ENCODE data around the gene ATXN10.

The ATXN10 gene

DNA sequence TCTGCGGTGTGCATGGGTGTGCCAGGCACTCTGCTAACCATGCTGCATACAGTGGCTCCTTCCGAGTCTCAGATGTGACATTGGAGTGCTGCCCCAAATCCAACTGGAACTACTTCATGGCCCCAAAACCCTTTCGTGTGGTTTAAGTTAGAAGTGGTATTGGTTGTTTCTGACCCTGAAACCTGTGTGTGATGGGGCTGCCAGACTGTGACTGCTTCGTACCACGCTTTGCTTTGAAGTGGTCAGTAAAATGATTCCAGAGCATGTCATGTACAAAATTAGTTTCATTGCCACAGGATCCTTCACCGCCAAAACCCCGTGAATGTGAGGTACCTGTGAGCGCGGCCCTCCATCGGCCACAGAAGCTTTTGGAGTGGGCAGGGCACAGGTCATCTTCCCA, 163.2 kb downstream of the ATXN10 start:
- Histone ChIP-seq H3K9me3 (ENCODE audit: control insufficient read depth in 5 of 5, low read length in 5 of 5) (no peaks in the 10 kb centered on the region), H3K27ac (ENCODE audit: low read depth, low read length) (no peak overlapping the region), H3K36me3 (ENCODE audit: control insufficient read depth in 5 of 5, insufficient read depth in 5 of 5, low read length in 5 of 5) (peaks cover 0 to 24% (median 15%) of the 10 kb centered on the region in 5 donors), H3K27me3 (ENCODE audit: control insufficient read depth in 5 of 5, insufficient read depth in 4 of 5, low read length in 5 of 5) (no peaks in the 10 kb centered on the region), H3K4me1 (ENCODE audit: control insufficient read depth in 5 of 5, insufficient read depth in 5 of 5, low read length in 5 of 5) (peaks cover 0 to 7% (median 0%) of the 10 kb centered on the region in 5 donors), H3K4me3 (ENCODE audit: low read depth in 1 of 5, low read length in 5 of 5) (no peak overlapping the region), H3K9ac (ENCODE audit: low read length in 5 of 5) (no peak overlapping the region)

DNA sequence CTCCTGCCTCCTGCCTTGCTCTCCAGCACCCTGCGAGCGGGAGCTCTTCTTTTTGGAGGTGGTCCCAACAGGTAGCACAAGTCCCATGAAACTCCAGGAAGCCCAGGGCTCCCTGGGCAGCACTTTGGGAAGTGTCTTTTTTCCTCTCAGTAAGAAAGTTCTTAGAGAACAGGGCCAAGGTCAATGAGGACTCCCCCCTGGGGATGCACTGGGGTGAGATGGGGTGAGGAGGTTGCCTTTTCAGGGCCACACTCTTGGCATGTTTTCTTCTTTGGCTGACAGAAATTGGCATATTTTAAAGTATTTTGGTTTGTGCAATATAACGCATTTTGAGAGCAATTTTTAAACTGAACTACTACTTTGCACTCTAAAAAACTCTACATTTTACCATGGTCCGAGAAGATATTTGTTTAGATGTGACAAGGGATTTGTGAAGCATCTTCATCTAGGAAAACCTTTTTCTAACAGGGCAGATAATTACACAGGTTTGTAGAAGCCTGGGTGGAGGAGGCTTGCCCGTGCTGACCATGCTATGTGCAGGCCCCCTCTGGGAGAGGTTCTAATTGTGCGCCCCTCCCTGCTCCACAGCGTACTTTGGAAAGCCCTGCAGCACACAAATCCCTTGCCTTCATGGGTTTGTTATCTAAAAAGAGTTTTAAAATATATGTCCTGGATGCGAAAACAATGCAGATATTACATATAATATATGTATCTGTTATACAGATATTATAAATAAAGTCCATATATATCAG, 165.0 kb downstream of the ATXN10 start:
- Histone ChIP-seq H3K9ac (ENCODE audit: low read length in 5 of 5) (no peak overlapping the region), H3K9me3 (ENCODE audit: control insufficient read depth in 5 of 5, low read length in 5 of 5) (no peaks in the 10 kb centered on the region), H3K4me1 (ENCODE audit: control insufficient read depth in 5 of 5, insufficient read depth in 5 of 5, low read length in 5 of 5) (peaks cover 0 to 7% (median 0%) of the 10 kb centered on the region in 5 donors), H3K27ac (ENCODE audit: low read depth, low read length) (no peak overlapping the region), H3K36me3 (ENCODE audit: control insufficient read depth in 5 of 5, insufficient read depth in 5 of 5, low read length in 5 of 5) (peaks cover 0 to 34% (median 17%) of the 10 kb centered on the region in 5 donors), H3K4me3 (ENCODE audit: low read depth in 1 of 5, low read length in 5 of 5) (no peak overlapping the region), H3K27me3 (ENCODE audit: control insufficient read depth in 5 of 5, insufficient read depth in 4 of 5, low read length in 5 of 5) (no peaks in the 10 kb centered on the region)

DNA sequence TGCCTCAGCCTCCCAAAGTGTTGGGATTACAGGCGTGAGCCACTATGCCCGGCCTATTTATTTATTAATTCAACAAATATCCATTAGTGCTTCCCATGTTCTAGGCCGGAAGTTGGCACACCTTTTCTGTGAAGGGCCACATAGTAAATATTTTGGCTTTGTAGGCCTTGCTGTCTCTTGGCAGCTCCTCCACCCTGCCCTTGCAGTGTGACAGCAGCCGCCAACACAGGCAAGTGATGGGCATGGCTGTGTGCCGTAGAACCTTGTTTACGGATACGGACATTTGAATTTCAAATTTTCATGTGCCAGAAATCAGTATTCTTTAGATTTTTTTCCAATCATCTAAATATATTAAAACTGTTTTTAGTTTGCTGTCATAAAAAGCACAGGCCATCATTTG, 165.9 kb downstream of the ATXN10 start:
- no peak overlapping the region for H3K27ac ChIP-seq (ENCODE audit: low read depth, low read length)
- peaks cover 0 to 34% (median 17%) of the 10 kb centered on the region in 5 donors for H3K36me3 ChIP-seq (ENCODE audit: control insufficient read depth in 5 of 5, insufficient read depth in 5 of 5, low read length in 5 of 5)
- no peaks in the 10 kb centered on the region for H3K27me3 ChIP-seq (ENCODE audit: control insufficient read depth in 5 of 5, insufficient read depth in 4 of 5, low read length in 5 of 5)
- H3K9ac ChIP-seq (ENCODE audit: low read length in 5 of 5), result no peak overlapping the region
- H3K9me3 ChIP-seq (ENCODE audit: control insufficient read depth in 5 of 5, low read length in 5 of 5), result no peaks in the 10 kb centered on the region
- H3K4me1 ChIP-seq (ENCODE audit: control insufficient read depth in 5 of 5, insufficient read depth in 5 of 5, low read length in 5 of 5), result peaks cover 0 to 7% (median 0%) of the 10 kb centered on the region in 5 donors
- H3K4me3 ChIP-seq (ENCODE audit: low read depth in 1 of 5, low read length in 5 of 5), result no peak overlapping the region

DNA sequence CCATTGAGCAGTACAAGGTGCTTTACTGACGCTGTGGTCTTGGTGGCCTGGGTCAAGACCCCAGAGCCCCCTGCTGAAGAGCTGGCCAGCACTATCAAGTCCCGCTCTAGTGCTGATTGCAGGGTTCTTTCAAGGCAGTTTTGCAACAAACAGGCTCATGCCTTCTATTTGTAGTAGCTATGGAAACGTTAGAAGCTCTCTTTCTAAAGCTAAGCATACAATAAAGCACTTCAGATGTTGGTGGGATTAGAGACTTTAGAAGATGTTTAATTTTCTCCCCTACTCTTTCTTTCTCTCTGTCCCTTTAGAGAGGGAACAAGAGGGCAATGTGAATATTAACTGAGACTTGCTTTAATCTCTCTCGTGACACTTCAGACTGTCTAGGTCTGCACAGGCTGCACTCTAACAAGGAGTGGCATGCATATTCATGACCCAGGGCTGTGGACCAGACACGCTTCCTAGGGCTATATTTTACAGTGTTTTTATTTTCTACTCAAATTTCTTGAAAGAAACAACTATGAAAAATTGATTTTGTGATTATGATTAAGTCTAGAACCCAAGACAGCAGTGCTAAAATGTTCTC, 166.8 kb downstream of the ATXN10 start:
- Histone ChIP-seq H3K4me3 (ENCODE audit: low read depth in 1 of 5, low read length in 5 of 5) (no peak overlapping the region), H3K4me1 (ENCODE audit: control insufficient read depth in 5 of 5, insufficient read depth in 5 of 5, low read length in 5 of 5) (peaks cover 0 to 7% (median 0%) of the 10 kb centered on the region in 5 donors), H3K27ac (ENCODE audit: low read depth, low read length) (no peak overlapping the region), H3K9me3 (ENCODE audit: control insufficient read depth in 5 of 5, low read length in 5 of 5) (no peaks in the 10 kb centered on the region), H3K27me3 (ENCODE audit: control insufficient read depth in 5 of 5, insufficient read depth in 4 of 5, low read length in 5 of 5) (no peaks in the 10 kb centered on the region), H3K36me3 (ENCODE audit: control insufficient read depth in 5 of 5, insufficient read depth in 5 of 5, low read length in 5 of 5) (peaks cover 0 to 33% (median 20%) of the 10 kb centered on the region in 5 donors), H3K9ac (ENCODE audit: low read length in 5 of 5) (no peak overlapping the region)

DNA sequence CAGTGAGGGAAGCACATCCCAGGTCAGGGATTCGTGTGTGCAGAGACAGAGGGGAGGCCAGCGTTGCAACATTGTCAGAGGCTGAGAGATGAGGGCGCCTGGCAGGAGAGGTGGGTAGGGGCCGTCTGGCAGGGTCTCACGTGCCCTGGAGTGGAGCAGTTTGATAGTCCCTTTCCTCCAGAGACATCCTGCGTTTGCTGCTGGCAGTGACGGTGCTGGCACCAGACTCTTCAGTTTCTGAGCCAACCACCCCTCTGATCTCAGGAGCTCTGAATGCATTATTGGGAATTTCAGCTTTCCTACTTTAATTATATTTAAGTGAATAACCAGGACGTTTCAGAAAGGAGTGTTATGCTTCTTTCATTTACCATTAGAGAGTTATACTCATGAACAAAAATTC, 168.8 kb downstream of the ATXN10 start:
- no peak overlapping the region for H3K9ac ChIP-seq (ENCODE audit: low read length in 5 of 5)
- H3K36me3 ChIP-seq (ENCODE audit: control insufficient read depth in 5 of 5, insufficient read depth in 5 of 5, low read length in 5 of 5), result peaks cover 11 to 29% (median 19%) of the 10 kb centered on the region in 5 donors

DNA sequence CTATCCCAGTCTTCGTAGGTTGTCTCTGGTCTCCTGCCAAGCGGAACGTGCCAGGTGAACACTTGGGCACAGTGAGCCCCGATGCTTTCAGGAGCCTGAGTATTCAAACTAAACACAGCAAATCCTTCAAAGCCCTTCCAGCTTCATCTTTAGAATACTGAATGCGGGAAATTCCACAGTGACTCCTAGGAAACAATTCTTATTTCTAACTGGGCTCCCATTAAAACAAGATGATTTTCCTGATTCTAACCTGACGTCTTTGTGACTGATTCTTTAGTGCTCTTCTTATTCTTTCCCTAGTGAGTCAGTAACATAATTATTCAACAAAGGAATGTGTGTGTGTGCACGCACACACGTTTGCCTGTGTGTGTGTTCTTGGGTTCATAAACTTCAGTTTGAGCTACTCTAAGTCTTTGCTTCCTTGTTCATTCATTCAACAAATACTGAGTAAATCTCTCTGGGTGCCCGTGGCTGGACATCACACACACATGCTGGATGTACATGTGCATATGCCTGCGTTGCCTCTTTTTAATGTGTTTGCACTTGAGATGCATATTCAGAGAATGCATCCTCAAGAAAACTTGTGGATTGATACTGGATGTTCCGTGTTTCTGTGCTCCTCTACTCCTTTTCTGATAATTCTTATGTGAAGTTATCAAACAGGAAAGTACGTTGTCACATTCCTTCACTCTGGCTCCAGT, 170.8 kb downstream of the ATXN10 start:
- H3K27ac ChIP-seq (ENCODE audit: low read depth, low read length), result no peak overlapping the region
- no peak overlapping the region for H3K4me3 ChIP-seq (ENCODE audit: low read depth in 1 of 5, low read length in 5 of 5)
- no peaks in the 10 kb centered on the region for H3K4me1 ChIP-seq (ENCODE audit: control insufficient read depth in 5 of 5, insufficient read depth in 5 of 5, low read length in 5 of 5)
- H3K9ac ChIP-seq (ENCODE audit: low read length in 5 of 5), result no peak overlapping the region
- H3K36me3 ChIP-seq (ENCODE audit: control insufficient read depth in 5 of 5, insufficient read depth in 5 of 5, low read length in 5 of 5), result peaks cover 14 to 29% (median 19%) of the 10 kb centered on the region in 5 donors
- H3K27me3 ChIP-seq (ENCODE audit: control insufficient read depth in 5 of 5, insufficient read depth in 4 of 5, low read length in 5 of 5), result no peaks in the 10 kb centered on the region
- no peaks in the 10 kb centered on the region for H3K9me3 ChIP-seq (ENCODE audit: control insufficient read depth in 5 of 5, low read length in 5 of 5)

More for the DNA sequence above, 168.8 kb downstream of the ATXN10 start:
- Histone ChIP-seq H3K4me3 (ENCODE audit: low read depth in 1 of 5, low read length in 5 of 5) (no peak overlapping the region), H3K9me3 (ENCODE audit: control insufficient read depth in 5 of 5, low read length in 5 of 5) (no peaks in the 10 kb centered on the region), H3K27ac (ENCODE audit: low read depth, low read length) (no peak overlapping the region), H3K27me3 (ENCODE audit: control insufficient read depth in 5 of 5, insufficient read depth in 4 of 5, low read length in 5 of 5) (no peaks in the 10 kb centered on the region), H3K4me1 (ENCODE audit: control insufficient read depth in 5 of 5, insufficient read depth in 5 of 5, low read length in 5 of 5) (peaks cover 0 to 7% (median 0%) of the 10 kb centered on the region in 5 donors)

DNA sequence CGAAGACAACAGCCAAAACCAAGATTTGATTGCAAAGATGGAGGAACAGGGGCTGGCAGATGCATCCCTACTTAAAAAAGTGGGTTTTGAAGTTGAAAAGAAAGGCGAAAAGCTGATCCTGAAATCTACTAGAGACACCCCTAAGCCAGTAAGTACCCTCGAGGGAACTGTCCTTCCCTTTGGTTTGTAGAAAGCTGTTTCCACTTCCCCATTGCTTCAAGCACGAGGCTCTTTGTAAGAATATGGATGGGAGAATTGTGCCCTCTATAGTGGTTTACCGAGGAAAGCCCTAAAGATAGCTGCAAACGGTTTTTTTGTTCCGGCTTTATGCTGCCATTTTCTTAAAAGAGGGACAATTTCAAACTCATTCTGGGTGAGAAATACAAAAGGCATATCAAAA, 171.4 kb downstream of the ATXN10 start:
- Histone ChIP-seq H3K27me3 (ENCODE audit: control insufficient read depth in 5 of 5, insufficient read depth in 4 of 5, low read length in 5 of 5) (no peaks in the 10 kb centered on the region), H3K4me3 (ENCODE audit: low read depth in 1 of 5, low read length in 5 of 5) (no peak overlapping the region), H3K9ac (ENCODE audit: low read length in 5 of 5) (no peak overlapping the region), H3K27ac (ENCODE audit: low read depth, low read length) (no peak overlapping the region), H3K9me3 (ENCODE audit: control insufficient read depth in 5 of 5, low read length in 5 of 5) (no peaks in the 10 kb centered on the region), H3K36me3 (ENCODE audit: control insufficient read depth in 5 of 5, insufficient read depth in 5 of 5, low read length in 5 of 5) (peaks cover 14 to 31% (median 19%) of the 10 kb centered on the region in 5 donors), H3K4me1 (ENCODE audit: control insufficient read depth in 5 of 5, insufficient read depth in 5 of 5, low read length in 5 of 5) (no peaks in the 10 kb centered on the region)

DNA sequence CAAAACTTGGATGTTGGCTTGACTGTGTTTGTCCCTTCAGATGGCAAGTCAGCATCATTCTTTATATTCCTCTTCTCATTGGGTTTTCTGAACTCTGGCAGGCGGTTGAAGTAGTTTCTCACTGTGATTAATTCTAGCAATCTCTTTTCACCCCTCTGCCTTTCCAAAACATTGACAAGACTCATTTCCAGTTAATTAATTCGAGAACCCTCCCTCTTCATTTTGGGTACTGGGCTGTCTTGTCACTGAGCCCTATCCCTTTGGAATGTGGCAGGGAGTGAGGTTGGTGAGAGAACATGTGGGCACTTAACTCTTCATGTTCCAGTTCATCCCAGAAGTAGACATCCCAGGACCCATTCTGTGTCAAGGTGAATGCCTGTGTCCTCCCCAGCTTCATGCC, 172.4 kb downstream of the ATXN10 start:
- no peak overlapping the region for H3K27ac ChIP-seq (ENCODE audit: low read depth, low read length)
- H3K9me3 ChIP-seq (ENCODE audit: control insufficient read depth in 5 of 5, low read length in 5 of 5), result no peaks in the 10 kb centered on the region
- no peak overlapping the region for H3K4me3 ChIP-seq (ENCODE audit: low read depth in 1 of 5, low read length in 5 of 5)
- H3K4me1 ChIP-seq (ENCODE audit: control insufficient read depth in 5 of 5, insufficient read depth in 5 of 5, low read length in 5 of 5), result no peaks in the 10 kb centered on the region
- no peaks in the 10 kb centered on the region for H3K27me3 ChIP-seq (ENCODE audit: control insufficient read depth in 5 of 5, insufficient read depth in 4 of 5, low read length in 5 of 5)
- no peak overlapping the region for H3K9ac ChIP-seq (ENCODE audit: low read length in 5 of 5)
- peaks cover 14 to 39% (median 21%) of the 10 kb centered on the region in 5 donors for H3K36me3 ChIP-seq (ENCODE audit: control insufficient read depth in 5 of 5, insufficient read depth in 5 of 5, low read length in 5 of 5)

DNA sequence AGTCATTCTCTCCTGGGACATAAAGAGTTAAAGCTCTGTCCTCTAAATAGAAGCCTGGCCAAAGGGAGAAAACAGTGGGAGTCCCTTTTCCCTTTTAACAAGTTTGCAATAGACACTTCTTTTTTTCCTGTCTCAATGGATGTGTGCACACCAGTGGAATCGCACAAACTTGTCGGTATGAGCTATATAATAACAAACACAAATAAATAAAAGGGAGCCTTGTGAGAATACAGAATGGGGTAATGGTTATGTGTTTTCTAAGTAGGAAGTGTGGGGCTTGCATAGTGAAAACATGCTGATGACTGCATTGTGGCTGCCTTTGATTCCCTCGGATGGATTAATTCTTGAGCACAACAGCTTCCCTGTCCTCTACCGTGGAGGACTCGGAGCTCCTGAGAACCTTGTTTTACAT, 173.4 kb downstream of the ATXN10 start:
- no peaks in the 10 kb centered on the region for H3K9me3 ChIP-seq (ENCODE audit: control insufficient read depth in 5 of 5, low read length in 5 of 5)
- no peak overlapping the region for H3K27ac ChIP-seq (ENCODE audit: low read depth, low read length)
- H3K36me3 ChIP-seq (ENCODE audit: control insufficient read depth in 5 of 5, insufficient read depth in 5 of 5, low read length in 5 of 5), result peaks cover 14 to 42% (median 19%) of the 10 kb centered on the region in 5 donors
- H3K9ac ChIP-seq (ENCODE audit: low read length in 5 of 5), result no peak overlapping the region
- H3K27me3 ChIP-seq (ENCODE audit: control insufficient read depth in 5 of 5, insufficient read depth in 4 of 5, low read length in 5 of 5), result no peaks in the 10 kb centered on the region
- H3K4me3 ChIP-seq (ENCODE audit: low read depth in 1 of 5, low read length in 5 of 5), result no peak overlapping the region
- no peaks in the 10 kb centered on the region for H3K4me1 ChIP-seq (ENCODE audit: control insufficient read depth in 5 of 5, insufficient read depth in 5 of 5, low read length in 5 of 5)

DNA sequence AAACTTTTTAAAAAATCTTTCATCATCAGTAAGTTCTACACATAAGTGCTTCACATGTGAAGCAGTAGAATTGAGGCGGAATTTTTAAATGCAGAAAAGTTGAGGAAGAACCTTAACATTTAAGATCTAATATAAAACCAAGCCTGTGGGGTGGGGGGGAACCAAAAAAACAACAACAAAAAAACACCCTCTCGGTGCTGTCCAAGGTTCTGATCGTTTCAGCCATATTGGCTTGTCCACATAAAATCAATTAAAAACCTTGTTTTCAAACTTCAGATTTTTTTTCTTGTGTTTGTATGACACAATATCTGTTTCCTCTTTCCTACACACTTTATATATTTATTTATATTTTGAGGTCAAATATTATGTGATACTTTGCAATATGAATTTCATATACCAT, 175.3 kb downstream of the ATXN10 start:
- no peak overlapping the region for H3K9ac ChIP-seq (ENCODE audit: low read length in 5 of 5)
- H3K27ac ChIP-seq (ENCODE audit: low read depth, low read length), result no peak overlapping the region
- H3K4me3 ChIP-seq (ENCODE audit: low read depth in 1 of 5, low read length in 5 of 5), result no peak overlapping the region
- no peaks in the 10 kb centered on the region for H3K4me1 ChIP-seq (ENCODE audit: control insufficient read depth in 5 of 5, insufficient read depth in 5 of 5, low read length in 5 of 5)
- peaks cover 18 to 44% (median 21%) of the 10 kb centered on the region in 5 donors for H3K36me3 ChIP-seq (ENCODE audit: control insufficient read depth in 5 of 5, insufficient read depth in 5 of 5, low read length in 5 of 5)
- H3K27me3 ChIP-seq (ENCODE audit: control insufficient read depth in 5 of 5, insufficient read depth in 4 of 5, low read length in 5 of 5), result no peaks in the 10 kb centered on the region
- peaks cover 0 to 4% (median 0%) of the 10 kb centered on the region in 5 donors for H3K9me3 ChIP-seq (ENCODE audit: control insufficient read depth in 5 of 5, low read length in 5 of 5)
